Heart left ventricle (tissue), 16 donors: ENCODE results near the gene TMEM247. TPM values are rescaled to one million over a fixed set of nuclear protein-coding genes. Genes with fewer than 3 reads are reported as not detected.

Experiments
- ATAC-seq, 4 donors: fragments of 200-7000 bp; cut with Tn5 transposase; one replicate each; pipeline ENCODE4 v1.9.1; 2020 to 2022; ENCODE audit warnings: moderate library complexity in 4 of 4, mild to moderate bottlenecking in 3 of 4, moderate number of reproducible peaks in 1 of 4
- DNase-seq, 5 donors: peaks; one replicate each; pipeline ENCODE4 v3.0.0-alpha.2; 2020
- H3K27ac ChIP-seq, 12 donors: fragments of 200-600 bp; sonication (generic) in 4 of 12; one replicate each; pipeline versions ENCODE4 v1.5.0 to v1.8.0; 2016 to 2022; ENCODE audit warnings: mild to moderate bottlenecking in 2 of 12
- H3K27me3 ChIP-seq, 9 donors: fragments of 200-600 bp; sonication (generic) in 2 of 9; one replicate each; pipeline versions ENCODE4 v1.5.1 to v1.8.0; 2016 to 2022; ENCODE audit warnings: mild to moderate bottlenecking in 3 of 9
- H3K36me3 ChIP-seq, 9 donors: fragments of 200-600 bp; sonication (generic) in 2 of 9; one replicate each; pipeline versions ENCODE4 v1.5.0 to v1.8.0; 2018 to 2022; ENCODE audit warnings: mild to moderate bottlenecking in 2 of 9
- H3K4me1 ChIP-seq, 12 donors: fragments of 200-600 bp; sonication (generic) in 4 of 12; one replicate each; pipeline versions ENCODE4 v1.5.0 to v1.8.0; 2016 to 2022; ENCODE audit warnings: mild to moderate bottlenecking in 3 of 12
- H3K4me3 ChIP-seq, 12 donors: fragments of 200-600 bp; sonication (generic) in 4 of 12; one replicate each; pipeline versions ENCODE4 v1.5.0 to v1.8.0; 2017 to 2022; ENCODE audit warnings: mild to moderate bottlenecking in 9 of 12, moderate library complexity in 4 of 12
- H3K9me3 ChIP-seq, 12 donors: fragments of 200-600 bp; sonication (generic) in 4 of 12; one replicate each; pipeline versions ENCODE4 v1.5.0 to v1.8.0; 2016 to 2022; ENCODE audit warnings: mild to moderate bottlenecking in 1 of 12
- CTCF ChIP-seq, 12 donors: fragments of 200-600 bp; sonication (generic) in 4 of 12; IDR thresholded peaks; one replicate each; pipeline versions ENCODE4 v1.5.0 to v1.8.0; 2018 to 2022; ENCODE audit warnings: antibody characterized with exemption in 12 of 12, mild to moderate bottlenecking in 5 of 12
- POLR2A ChIP-seq, 2 donors: fragments of 450-650 bp; IDR thresholded peaks; one replicate each; pipeline ENCODE4 v1.6.1; 2017; ENCODE audit warnings: antibody characterized with exemption in 2 of 2, mild to moderate bottlenecking in 2 of 2, moderate library complexity in 2 of 2
- WGBS, 4 donors: extraction: QIAGEN DNeasy Blood & Tissue Kit in 2 of 4; methylation state at CpG; one replicate each; pipeline versions ENCODE4 v1.1.5 to v1.1.7; 2013 to 2018; 5-methylcytosine and 5-hydroxymethylcytosine counted together
- intact Hi-C, 10 donors: fragments of 100-400 bp; cut with DNase I; formaldehyde crosslinking; loops; one replicate each; pipeline versions ENCODE4 v1.11.1 to v1.14.2; 2022
- polyA plus RNA-seq, 2 donors: library from polyadenylated mRNA; stranded (reverse); fragments of 200-250 nt; gene quantifications; one replicate each; pipeline ENCODE4 v1.2.3, GENCODE V29; 2013
- total RNA-seq, 9 donors: library from RNA; depleted of rRNA in 2 of 9; stranded (reverse); fragments of >200 nt in 2 of 9; fragmentation: NEBNext Ultra II Directional in 3 of 9; extraction: Animal tissue kit (Norgen Biotek cat#: 25700) in 3 of 9; gene quantifications; one replicate each; pipeline versions ENCODE4 v1.1.0 to v1.2.4, GENCODE V29; 2016 to 2023
- donor health status: ischemic (EF 13 %, LVEDD 7.1; RV severe dilation, severe dysfunction).
- donor health status: healthy with polysubstance abuse.
- donor health status: DM: no; HTN: yes; CAD: no.
- donor health status: DM: no; HTN: no; CAD: no.
- donor health status: ischemic (EF 25% LVEDD 6.9; RV normal size, moderate dysfunction).
- donor health status: ischemic (EF 25% LVEDD 5.7; RV mildly dilated, moderate dysfunction).
- donor health status: healthy.
- donor health status: DM: yes; HTN: yes; CAD: no.
- donor health status: ischemic (EF 35%, LVEDD 5.7; RV mildly dilated, moderate dysfunction).
- donor health status: nonischemic (EF 11% LVEDD 7.7; RV severe dilation, severe dysfunction).
- donor health status: DM: yes; HTN: yes; CAD: no.
- donor health status: PGD.
- donor health status: ischemic (EF 29% LVEDD 5.4; RV normal size, mild dysfunction).
- donor health status: nonischemic (EF 23%, LVEDD 6.1; RV moderate dilation, normal function).

TMEM247 gene
- total and polyA plus RNA-seq, 11 donors = not detected

- no peak for ATAC-seq
- 76 to 86% (median 82%) methylated on average over 7 of the region's 7 CpGs for WGBS, 4 donors
- peaks cover 0 to 3% (median 0%) of the 10 kb centered on the region in 9 donors for H3K36me3 ChIP-seq
- peaks cover 0 to 26% (median 0%) of the 10 kb centered on the region in 12 donors for H3K4me1 ChIP-seq
- H3K27ac ChIP-seq = no peak overlapping the region
- no peak for DNase-seq
- intact Hi-C loops = no loop called here
- H3K9me3 ChIP-seq = peaks cover 0 to 3% (median 0%) of the 10 kb centered on the region in 12 donors
- H3K4me3 ChIP-seq = no peak overlapping the region
- TF ChIP-seq CTCF (IDR thresholded peaks at IDR 0.05) (no peak), POLR2A (IDR thresholded peaks at IDR 0.05) (no peak)
- no peaks in the 10 kb centered on the region for H3K27me3 ChIP-seq
Measured at GRCh38 chr2:46530639-46531038, 51.3 kb downstream of the TMEM247 start.

GRCh38 chr2:46531863-46532262 is 52.5 kb downstream of the TMEM247 start:
- intact Hi-C loops = no loop called here
- Histone ChIP-seq H3K27me3 (no peaks in the 10 kb centered on the region), H3K4me3 (no peak overlapping the region), H3K9me3 (peaks cover 0 to 3% (median 0%) of the 10 kb centered on the region in 12 donors), H3K27ac (no peak overlapping the region), H3K4me1 (peaks cover 0 to 31% (median 0%) of the 10 kb centered on the region in 12 donors), H3K36me3 (peaks cover 0 to 3% (median 0%) of the 10 kb centered on the region in 9 donors)
- DNase-seq (no peak), ATAC-seq (no peak)
- no peak for TF ChIP-seq POLR2A (IDR thresholded peaks at IDR 0.05)
- TF ChIP-seq CTCF (IDR thresholded peaks at IDR 0.05) = no peak

Other genes starting within 250 kb of the TMEM247 start
- 100 to 1,000 TPM; 194 to 790 (median 216) TPM for gene EPAS1, start 182.2 kb upstream of the TMEM247 start, total RNA-seq
- 100 to 1,000 TPM in 1 of 2 donors, 10 to 100 TPM in 1; 93.6 to 153 TPM for gene EPAS1, start 182.2 kb upstream of the TMEM247 start, polyA plus RNA-seq
- gene RHOQ, start 62.9 kb downstream of the TMEM247 start, total RNA-seq = 100 to 1,000 TPM; 239 to 493 (median 385) TPM
- gene RHOQ, start 62.9 kb downstream of the TMEM247 start, polyA plus RNA-seq = 100 to 1,000 TPM; 202 to 217 TPM
- 1 to 10 TPM; 2.5 to 7.6 (median 6.2) TPM for gene ATP6V1E2, start 63.0 kb downstream of the TMEM247 start, total RNA-seq
- gene ATP6V1E2, start 63.0 kb downstream of the TMEM247 start, polyA plus RNA-seq = 1 to 10 TPM; 2.4 to 3.3 TPM
- 10 to 100 TPM in 4 of 9 donors, 1 to 10 TPM in 5; 4.3 to 12.1 (median 10.0) TPM for gene PIGF, start 137.5 kb downstream of the TMEM247 start, total RNA-seq
- gene PIGF, start 137.5 kb downstream of the TMEM247 start, polyA plus RNA-seq = 10 to 100 TPM in 1 of 2 donors, 1 to 10 TPM in 1; 5.3 to 15.5 TPM
- 10 to 100 TPM; 15.8 to 24.0 (median 19.1) TPM for gene CRIPT, start 137.7 kb downstream of the TMEM247 start, total RNA-seq
- gene CRIPT, start 137.7 kb downstream of the TMEM247 start, polyA plus RNA-seq = 10 to 100 TPM; 12.1 to 19.4 TPM
- gene SOCS5, start 219.7 kb downstream of the TMEM247 start, total RNA-seq = 10 to 100 TPM; 18.8 to 25.0 (median 20.2) TPM
- gene SOCS5, start 219.7 kb downstream of the TMEM247 start, polyA plus RNA-seq = 10 to 100 TPM in 1 of 2 donors, 1 to 10 TPM in 1; 8.1 to 19.5 TPM